ENCODE data around the gene GATAD2A.
"Not testable (repeated sequence)": the region's sequence is repeated elsewhere in the genome, so short reads cannot be mapped to it uniquely, and the experiment has no call there.

GATAD2A gene

DNA sequence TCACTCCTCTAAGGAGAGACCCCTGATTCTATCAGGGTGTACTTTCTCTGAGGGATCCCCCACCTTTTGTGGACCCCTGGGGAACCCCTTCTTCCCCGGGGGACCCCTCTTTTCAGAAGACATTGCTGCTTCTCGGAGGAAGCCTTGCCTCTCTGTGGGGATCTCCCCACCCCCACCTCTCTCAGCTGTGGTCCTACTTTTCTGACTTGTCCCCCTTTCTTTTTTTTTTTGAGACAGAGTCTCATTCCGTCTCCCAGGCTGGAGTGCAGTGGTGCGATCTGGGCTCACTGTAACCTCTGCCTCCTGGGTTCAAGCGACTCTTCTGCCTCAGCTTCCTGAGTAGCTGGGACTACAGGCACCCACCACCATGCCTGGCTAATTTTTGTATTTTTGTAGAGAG lies 18.4 kb upstream of the GATAD2A start:
- DNase-seq (no peak), ATAC-seq (no peak)

DNA sequence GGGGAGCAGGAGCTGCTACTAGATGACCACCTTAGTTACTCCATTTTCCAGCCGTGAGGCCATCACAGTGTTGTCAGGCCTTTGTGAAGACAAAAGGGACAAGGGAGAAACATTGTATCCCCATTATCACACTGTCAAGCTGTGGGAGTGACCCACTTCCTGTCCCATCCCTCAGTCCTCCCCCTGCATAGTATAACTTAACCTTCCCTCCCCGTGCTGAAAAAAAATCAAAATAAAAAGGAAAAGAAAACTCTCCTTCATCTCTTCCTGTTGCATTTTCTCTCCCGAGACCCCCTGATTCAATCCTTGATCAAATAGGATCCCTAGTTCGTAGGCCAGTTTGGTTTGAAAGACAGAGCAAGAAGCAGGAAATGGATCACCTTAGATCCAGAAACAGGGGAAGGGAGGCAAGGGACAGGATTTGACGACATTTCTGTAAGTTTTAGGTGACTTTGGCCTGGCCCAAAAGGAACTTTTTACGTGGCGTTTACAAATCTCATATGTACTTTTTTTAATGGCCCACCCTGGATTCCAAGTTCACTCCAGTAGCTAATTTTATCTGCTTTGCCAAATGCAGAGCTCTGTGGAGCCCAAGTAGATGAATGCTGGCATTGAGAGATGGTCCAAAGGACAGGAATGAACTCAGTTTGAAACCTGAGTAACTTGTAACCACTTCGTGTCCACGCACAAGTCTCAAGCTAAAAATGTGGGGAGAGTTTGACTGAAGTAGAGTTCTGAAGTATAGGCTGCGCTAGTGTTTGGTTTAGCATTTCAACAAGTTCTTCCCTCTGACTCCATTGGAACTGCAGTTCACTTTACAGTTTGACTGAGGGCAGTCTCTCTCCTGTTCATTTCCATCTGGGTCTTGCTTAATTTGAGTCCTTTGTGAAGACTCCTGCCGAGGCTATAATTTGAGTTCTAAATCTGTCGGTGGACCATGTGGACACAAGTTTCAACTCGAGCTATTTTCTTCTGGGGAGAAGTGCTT lies 16.6 kb upstream of the GATAD2A start:
- DNase-seq (no peak), ATAC-seq (no peak)

DNA sequence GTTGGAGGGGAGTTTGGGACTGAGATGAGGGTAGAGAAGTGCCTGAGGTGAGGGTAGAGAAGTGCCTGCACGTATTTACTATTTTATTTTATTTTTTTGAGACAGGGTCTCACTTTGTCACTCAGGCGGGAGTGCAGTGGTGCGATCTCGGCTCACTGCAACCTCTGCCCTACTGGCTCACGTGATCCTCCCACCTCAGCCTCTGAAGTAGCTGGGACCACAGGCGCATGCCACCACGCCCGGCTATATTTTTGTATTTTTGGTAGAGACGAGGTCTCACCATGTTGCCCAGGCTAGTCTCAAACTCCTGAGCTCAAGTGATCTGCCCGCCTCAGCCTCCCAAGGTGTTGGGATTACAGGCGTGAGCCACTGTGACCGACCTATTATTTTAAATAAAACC lies 15.8 kb upstream of the GATAD2A start:
- ATAC-seq, DNase-seq: not testable (repeated sequence)

DNA sequence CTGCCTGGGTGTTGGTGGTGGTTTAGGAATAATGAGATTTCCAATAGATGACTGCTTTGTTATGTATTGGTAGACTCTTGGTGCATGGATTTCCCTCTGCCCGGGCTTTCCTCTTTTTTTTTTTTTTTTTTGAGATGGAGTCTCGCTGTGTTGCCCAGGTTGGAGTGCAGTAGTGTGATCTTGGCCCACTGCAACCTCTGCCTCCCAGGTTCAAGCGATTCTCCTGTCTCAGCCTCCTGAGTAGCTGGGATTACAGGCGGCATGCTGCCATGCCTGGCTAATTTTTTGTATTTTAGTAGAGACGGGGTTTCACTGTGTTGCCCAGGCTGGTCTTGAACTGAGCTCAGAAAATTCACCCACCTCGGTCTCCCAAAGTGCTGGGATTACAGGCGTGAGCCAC lies 11.1 kb upstream of the GATAD2A start:
- not testable (repeated sequence) for DNase-seq, ATAC-seq

DNA sequence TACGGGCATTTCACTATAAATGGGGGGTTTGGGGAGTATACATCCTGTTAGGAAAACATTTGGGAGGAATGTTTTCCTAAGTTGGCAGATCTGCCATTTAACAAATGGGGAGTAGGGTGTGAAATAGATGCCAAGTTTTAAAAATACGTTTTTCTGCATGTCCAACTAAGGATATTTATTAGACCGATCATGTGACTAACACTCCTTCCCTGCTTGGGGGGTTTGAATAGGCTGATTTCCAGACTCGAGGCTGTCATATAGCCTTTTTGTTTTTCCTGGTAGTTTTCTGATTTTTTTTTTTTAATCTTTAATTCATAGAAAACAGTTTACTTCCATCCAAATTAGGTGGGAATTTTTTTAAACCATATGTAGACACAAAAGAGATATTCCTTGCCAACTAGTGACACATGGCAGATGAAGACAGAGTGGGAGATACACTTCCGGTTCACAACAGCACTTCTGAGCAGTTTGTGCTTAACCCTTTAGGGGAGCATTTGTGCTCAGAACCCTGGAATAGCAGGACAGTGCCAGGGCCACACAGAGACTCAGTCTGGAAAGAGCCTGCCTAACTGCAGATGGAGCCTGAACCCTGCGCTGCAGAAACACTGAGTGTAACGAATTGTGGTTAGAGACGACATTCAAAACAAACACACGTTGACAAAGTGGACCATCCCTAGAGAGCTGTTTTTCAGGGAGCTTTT lies 5.6 kb upstream of the GATAD2A start:
- DNase-seq (no peak), ATAC-seq (no peak)

DNA sequence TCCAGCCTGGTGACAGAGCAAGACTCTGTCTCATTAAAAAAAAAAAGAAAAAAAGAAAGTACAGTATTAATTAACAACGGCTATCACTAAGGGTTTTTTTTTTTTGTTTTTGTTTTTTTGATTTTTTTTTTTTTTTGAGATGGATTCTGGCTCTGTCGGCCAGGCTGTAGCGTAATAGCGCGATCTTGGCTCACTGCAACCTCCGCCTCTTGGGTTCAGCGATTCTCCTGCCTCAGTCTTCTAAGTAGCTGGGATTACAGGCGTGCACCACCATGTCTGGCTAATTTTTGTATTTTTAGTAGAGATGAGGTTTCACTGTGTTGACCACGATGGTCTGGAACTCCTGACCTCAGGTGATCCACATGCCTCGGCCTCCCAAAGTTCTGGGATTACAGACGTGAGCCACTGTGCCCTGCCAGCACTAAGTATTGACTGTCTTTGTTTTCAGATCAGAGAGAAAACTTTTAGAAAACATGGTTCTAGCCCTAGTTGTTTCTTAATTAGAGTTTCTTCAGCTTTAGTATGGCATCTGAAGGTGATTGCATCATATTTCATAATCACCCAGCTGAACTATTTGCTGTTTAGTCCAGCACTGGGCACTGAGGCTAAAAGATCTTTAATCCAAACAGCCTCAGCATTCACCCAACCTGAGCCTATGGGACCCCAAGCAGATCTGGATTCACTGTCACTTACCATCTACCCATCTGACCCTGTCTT lies 2.7 kb upstream of the GATAD2A start:
- no peak for DNase-seq
- ATAC-seq = no peak

DNA sequence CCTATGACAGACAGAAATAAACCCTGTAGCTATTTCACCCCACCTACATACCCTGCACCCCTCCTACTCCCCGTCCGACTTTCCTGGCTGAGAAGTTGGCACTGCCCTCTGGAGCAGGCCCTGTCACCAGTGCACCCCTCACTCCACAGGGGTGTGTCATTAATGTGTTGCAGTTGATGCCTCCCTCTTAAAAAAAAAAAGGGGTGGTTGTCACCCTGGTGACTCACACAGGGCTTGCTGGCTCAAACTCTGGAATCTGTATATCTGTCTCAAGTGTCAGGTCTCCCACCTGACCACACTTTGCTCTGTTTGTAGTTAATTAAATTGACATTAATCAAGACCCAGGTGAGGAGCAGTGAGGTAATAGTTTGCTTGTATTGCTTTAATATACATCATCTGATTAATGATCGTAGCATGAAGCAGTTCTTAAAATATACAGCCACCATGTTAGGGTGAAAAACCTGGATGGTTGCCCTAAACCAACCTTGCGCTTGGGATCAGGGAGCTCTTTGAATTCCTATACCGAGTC lies 2.0 kb upstream of the GATAD2A start:
- DNase-seq (no peak), ATAC-seq (no peak)

DNA sequence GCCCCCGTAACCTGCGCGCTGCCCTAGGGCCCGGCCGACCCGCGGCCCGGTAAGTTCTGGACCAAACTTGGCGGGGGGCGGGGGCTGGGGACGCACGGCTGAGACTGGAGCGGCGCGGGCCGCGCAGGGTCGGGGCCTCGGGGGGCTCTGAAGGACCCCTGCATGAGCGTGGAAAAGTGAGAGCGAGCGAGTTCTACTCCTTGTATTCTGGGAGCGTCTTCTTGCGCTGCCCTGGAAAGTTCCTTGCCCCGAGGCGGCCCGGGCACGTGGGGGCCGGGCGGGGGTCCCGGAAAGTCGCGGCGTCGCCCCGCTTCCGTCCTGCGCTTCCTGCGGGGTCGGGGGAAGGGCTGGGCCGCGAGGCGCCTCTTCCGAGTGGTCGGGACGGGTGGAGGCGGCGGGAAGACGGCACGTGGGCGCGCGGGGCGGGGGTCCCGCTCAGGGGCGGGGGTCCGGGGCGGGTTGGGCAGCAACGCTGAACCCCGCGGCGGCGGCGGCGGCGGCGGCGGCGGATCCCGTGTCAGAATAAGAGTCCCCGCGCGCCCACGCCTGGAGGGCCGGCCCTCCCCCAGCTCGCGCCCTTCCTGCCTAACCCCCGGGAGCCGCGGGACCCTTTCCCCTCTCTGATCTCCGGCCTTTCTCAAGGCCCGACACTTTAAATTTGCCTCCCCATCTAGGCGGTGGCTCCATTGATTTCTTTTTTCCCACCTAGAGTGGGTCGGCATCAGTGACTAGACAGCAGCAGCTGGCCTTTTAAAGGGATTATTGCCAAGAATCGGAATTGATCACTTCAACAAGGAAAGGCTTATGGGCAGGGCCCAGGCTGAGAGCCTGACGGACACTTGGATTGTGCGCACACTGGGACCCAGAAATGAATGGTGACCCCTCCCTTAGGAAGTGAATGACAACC lies 749 bp downstream of the GATAD2A start:
- ATAC-seq (no peak), DNase-seq (peak; percentile 78)

DNA sequence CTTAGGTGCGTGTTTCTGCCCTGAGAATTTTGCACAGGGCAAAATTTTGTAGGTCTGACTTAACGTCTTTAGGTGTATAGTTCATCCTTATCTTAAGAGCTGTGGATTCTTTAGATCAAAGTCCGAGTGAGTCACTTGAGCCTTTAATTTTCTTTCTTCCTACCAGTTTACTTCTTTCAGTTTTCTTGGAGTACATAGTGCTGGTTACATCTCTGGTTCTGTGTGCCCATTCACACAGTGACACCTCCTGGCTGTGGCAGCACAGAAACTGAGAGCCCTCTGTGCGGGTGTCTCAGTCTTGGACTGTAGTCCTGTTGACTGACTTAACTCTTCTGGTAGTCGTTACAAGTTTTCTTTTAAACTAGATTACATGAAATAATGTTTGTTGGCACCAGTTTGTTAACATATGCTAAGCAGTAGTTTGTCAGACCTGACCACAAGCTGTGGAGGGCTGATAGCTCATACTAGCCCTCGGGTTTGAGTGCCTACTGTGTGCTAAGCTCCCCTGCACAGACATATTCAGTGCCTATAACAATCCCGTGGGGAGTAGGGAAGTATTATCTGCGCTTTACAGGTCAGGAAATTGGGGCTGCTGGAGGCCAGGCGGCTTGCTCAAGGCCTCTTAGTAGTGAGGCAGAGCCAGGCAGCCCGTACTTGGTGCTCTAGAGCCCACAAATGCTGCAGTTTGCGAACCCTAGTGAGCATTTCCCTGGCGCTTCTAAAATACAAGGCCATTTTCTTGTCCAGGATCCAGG lies 1.6 kb downstream of the GATAD2A start:
- peak; percentile 54 for DNase-seq
- peak; percentile 45 for ATAC-seq

DNA sequence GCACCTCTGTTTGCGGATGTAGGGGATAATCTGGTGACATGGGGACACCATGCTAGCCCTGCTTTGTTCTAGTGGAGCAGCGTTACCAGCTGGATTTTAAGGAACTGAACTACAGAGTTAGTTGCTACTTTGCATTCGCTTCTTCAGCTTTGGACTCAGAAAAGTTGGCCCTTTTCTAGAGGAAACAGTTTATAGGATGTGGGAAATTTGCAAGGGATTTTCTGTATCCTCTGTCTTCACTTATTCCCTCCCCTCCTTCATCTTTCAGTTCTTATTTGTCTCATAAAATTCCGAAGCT lies 2.1 kb downstream of the GATAD2A start:
- ATAC-seq (no peak), DNase-seq (no peak)

DNA sequence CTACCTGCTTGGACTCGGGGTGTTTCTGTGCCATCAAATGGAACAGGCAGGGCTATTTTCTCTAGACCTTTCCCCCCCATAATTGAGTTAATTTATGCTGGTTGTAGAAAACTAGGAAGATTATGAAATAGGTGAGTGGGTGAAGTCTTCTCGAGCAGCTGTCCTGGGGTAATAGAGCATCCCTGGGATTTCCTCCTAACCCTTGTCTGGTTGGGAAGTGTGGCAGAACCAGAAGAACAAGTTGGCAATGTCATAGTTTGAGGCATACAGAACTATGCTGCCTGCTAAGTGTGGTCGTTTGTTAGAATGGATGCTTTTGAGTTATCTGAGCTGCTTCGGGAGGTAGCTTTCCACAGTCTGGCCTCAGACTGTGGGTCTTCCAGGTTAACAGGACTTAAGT lies 3.7 kb downstream of the GATAD2A start:
- DNase-seq = no peak

DNA sequence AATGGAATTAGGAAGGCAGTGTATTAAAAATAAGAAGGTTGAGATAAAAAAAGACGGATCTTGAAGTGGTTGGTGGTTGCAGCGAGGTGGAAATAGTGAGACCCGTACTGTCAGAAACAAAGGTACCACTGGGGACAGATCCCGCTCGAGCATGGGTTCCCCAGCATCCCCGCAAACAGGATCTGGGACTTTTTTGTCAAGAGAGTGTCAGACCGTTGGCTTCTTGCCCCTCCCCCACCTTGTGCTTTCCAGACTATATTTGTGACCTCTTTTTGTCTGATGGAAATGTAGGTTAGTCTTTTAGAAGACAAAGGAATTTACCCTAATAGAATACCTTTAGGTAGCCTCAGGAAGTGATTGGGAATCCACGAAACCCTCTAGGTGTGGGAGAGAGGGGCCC lies 4.2 kb downstream of the GATAD2A start:
- DNase-seq = peak; percentile 13
- ATAC-seq = no peak

More for the DNA sequence above, 3.7 kb downstream of the GATAD2A start:
- no peak for ATAC-seq

DNA sequence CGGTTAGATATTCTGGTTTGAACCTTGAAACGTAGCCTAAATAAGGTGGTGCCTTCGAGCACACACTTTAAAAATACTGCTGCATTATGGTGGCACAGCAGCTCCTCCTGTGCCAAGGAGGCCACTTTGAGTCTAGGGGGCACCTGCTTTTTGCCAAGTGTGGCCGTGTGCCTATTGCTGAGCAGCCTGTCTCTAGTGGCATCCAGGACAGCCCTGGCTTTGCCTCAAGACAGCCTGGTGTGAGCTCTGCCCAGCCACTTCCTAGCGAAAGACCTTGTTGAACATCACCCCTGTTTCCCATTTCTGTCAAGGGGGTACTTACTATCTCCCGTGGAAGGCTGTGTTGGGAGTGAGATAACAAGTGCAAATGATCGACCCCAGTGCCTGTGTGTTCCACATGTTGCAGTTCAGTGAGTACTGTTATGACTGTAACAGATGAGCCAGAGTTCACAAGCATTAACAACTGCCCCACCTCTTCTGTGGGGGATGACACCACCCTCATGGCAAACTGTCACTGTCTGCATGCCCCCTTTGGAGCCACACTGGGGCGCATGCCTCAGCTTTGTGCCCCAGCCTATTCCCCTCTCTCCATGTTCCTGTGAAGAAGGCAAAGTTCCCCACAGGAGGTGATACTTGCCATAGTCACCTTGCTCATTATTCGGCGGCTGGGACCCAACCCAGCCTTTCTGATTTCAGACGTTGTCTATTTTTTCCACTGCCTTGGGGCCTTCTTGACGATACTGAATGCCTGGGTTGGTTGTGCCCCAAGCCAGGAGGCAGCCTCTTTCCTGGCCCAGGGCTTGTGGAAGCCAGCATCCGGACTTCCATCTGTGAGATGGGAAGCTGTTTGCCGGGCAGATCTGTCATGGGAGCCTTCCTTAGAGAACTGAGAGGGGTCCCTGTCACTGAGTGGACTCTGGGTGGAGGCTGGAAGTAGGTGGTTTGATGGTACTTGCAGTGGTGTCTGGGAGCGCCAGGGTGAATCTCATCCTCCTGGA lies 5.4 kb downstream of the GATAD2A start:
- ATAC-seq = peak; percentile 83
- peak; percentile 57 for DNase-seq

DNA sequence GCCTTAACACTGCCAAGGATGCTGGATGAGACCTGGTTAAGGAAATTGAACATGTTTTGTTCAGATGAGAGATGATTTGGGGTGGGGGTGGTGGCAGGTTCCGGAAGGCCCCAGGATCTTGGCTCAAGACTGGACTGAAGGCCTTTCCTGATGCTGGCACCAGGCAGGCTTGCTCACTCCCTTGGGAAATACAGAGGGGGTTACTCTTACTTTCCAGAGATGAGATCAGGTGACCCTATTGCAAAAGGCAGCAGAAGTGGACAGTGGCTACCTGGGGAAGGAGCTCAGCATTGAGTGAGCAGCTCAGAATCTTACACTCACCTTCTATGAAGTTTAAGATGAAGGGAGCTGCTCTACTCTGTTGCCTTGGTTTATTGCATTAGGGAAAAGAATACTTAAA lies 10.8 kb downstream of the GATAD2A start:
- DNase-seq = no peak
- ATAC-seq = no peak

DNA sequence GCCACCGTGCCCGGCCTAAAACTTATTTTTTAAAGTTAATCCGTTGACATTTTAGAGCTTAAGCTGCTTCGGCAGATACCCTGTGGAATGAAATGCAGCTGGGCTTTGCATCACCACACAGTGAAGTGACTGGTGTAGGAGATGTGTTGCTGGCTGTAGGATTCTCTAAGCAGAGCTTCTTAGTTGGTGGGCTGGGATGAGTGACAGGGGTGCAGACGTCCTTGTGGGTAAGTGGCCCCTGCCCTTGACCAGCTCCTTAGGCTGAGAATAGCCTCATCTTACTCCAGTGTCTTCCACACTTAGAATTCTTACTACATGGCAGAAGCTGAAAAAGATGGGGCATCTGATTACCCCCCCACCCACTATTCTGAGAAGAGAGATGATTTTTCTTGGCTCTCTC lies 11.6 kb downstream of the GATAD2A start:
- ATAC-seq = no peak

DNA sequence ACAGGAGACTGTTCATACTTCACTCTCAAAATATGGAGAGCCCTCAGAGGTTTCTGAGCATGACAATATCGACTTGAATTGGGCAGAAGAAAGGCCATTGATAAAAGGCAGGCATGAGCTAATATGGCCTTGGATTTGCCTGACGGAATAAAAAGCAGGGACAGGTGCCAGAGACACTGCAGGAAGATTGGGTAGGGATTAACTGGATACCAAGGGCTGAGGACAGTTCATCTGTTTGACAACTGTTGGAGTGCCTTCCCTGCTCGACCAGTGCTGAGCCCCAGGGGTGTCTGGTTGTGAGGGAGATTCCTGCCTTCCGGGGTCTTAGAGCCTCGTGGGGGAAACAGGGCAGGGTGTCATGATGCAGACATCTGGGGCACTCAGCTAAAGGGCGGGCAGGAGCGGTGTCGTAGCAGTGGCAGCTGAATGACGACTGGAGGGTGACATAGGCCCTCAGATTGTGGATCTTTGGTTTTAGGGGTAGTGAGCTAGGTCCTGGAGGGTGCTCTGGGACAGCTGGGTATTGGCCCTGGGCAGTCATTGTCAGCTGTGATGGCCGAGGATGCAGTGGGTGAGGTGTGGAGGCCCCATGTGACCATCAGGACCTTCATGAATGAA lies 12.3 kb downstream of the GATAD2A start:
- DNase-seq (no peak), ATAC-seq (no peak)

More for the DNA sequence above, 11.6 kb downstream of the GATAD2A start:
- no peak for DNase-seq

DNA sequence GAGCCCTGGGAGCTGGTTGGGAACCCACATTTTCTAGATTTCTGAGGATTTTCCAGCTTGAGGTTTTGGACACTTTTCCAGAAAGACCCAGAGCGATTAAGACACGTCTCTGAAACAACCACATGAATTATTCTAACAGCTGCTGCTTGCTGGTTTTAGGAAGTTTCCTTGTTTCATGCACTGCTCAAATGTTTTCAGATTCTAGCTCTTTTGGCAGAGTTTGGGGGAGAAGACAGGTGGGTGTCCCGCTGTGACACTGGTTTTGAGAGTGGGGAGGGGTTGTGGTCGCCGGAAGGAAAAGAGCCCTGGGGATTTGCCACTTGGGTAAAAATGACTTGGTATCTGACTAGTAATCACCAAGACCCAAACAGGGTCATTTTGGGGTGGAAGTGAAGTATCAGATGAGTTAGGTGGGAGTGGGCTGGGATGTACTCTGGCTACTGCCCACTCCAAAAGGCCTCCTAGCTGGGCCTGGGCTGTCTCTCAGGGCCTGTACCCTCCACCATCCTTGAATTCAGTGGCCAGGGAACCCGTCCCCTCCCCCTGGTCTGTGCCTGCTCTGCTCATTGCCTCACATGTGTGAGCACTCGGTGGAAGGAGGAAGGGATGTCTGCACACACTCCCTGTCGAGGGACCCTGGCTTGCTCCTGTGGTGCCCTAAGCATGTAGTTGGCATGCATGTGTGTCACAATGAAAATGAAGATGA lies 13.2 kb downstream of the GATAD2A start:
- DNase-seq (peak; percentile 20), ATAC-seq (peak; percentile 26)

DNA sequence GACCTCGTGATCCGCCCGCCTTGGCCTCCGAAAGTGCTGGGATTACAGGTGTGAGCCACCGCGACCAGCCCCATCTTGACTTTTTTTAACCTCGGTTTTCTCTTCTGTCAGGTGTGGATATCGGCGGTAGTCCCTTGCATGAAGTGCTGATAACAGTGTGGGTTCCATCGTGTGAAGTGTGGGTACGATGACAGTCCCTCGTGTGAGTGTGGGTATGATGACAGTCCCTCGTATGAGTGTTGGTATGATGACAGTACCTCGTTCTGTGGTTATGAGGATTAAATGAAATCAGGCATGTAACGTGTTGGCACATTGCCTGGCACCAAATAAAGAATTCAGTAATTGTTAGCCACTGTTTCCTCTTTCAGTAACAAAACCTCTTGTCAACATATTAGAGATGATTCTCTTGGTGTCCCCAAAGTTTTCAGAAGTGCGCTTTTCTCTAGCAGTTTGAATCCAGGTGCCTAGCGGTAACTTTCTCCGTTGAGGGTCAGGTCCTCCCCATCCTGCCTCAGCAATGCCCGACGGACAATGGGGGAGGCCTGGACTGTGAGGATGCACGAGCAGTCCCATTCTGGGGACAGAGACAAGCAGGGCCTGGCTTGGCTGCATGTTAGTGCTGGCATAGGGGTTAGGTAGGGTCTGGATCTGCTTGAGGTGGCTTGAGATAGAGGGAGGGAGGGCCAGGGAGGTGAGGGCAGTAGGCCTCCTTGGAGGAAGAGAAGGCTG lies 15.3 kb downstream of the GATAD2A start:
- DNase-seq (peak; percentile 25), ATAC-seq (peak; percentile 73)

Measured in stimulated activated naive CD8-positive, alpha-beta T cell treated with anti-CD3 and anti-CD28 coated beads, Interleukin-15, Interleukin-2, amounts not matched to agents 100 U/mL and 50 U/mL, for 24 hours (primary cell).